ENCODE data around the gene H1-8. TPM values are rescaled to one million over a fixed set of nuclear protein-coding genes. Genes with fewer than 3 reads are reported as not detected.
A peak's percentile ranks its signal among the peaks of the same experiment; 100 is the strongest.
"Not testable (repeated sequence)": the region's sequence is repeated elsewhere in the genome, so short reads cannot be mapped to it uniquely, and the experiment has no call there.

The H1-8 gene
- total RNA-seq, 1 experiment from 2014 or later, result not detected

DNA sequence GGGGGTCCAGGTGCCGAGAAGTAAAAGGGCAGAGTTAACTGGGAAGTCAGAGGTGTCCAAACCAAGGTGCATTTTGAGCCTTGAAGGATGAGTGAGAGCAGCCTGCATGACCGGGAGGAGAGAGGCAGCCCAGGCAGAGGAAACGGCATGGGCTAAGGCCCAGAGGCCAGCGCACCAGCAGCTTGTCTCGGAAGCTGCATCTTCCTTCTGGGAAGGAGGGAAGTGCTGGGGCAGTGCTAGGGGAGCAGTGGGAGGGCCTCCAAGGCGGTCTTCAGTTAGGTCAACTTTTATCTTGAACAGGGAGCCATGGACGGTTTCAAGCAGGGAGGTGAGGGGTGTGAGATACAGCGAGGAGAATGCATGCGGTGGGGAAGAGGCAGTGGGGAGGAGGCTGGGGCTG lies 1.0 kb downstream of the H1-8 start:
- no peaks in the 10 kb centered on the region; the same call in 1 of the 2 replicates for H3K27me3 Mint-ChIP-seq (ENCODE audit: low read depth)
- peaks cover 14 to 19% of the 10 kb centered on the region in 2 experiments for H3K4me1 Mint-ChIP-seq
- Histone ChIP-seq H3K27ac (ENCODE audit: insufficient read length, low read depth, low read length) (no peak overlapping the region), H3K9ac (ENCODE audit: extremely low read depth, insufficient read length, low read length) (no peak overlapping the region), H4K91ac (ENCODE audit: insufficient read length, low read depth, low read length) (no peak overlapping the region), H3T11ph (ENCODE audit: low read length) (no peak overlapping the region), H2BK120ac (ENCODE audit: low read depth, low read length, poor library complexity, severe bottlenecking) (no peak overlapping the region), H2BK20ac (ENCODE audit: low read depth, low read length, poor library complexity, severe bottlenecking) (no peak overlapping the region), H2AFZ (ENCODE audit: low read length) (no peak overlapping the region), H3K56ac (ENCODE audit: insufficient read length, low read depth, low read length) (no peak overlapping the region), H2BK15ac (ENCODE audit: low read depth, low read length) (no peak overlapping the region), H3K9me3 (ENCODE audit: control insufficient read depth, low read depth, low read length) (no peaks in the 10 kb centered on the region), H4K8ac (replicated peaks; ENCODE audit: insufficient read length, low read depth, low read length) (no peak overlapping the region), H3K79me1 (ENCODE audit: insufficient read depth, low read depth, low read length, poor library complexity, severe bottlenecking) (no peaks in the 10 kb centered on the region), H3K27me3 (ENCODE audit: insufficient read depth, low read length) (no peaks in the 10 kb centered on the region; the same call in 1 of the 2 replicates), H2BK12ac (ENCODE audit: insufficient read length, low read depth, low read length) (no peak overlapping the region), H3K4me1 (ENCODE audit: insufficient read depth, low read length) (no peaks in the 10 kb centered on the region; the same call in 1 of the 2 replicates), H3K14ac (ENCODE audit: insufficient read depth, low read length) (no peak overlapping the region), H4K5ac (ENCODE audit: insufficient read length, low read depth, low read length) (no peak overlapping the region), H2BK5ac (ENCODE audit: insufficient read length, low read length) (no peak overlapping the region), H2AK5ac (ENCODE audit: insufficient read length, low read length) (no peak overlapping the region), H3K79me2 (ENCODE audit: insufficient read depth, low read length) (no peaks in the 10 kb centered on the region), H3K18ac (ENCODE audit: insufficient read length, low read depth, low read length) (no peak overlapping the region), H3K23ac (ENCODE audit: insufficient read length, low read depth, low read length) (no peak overlapping the region), H3K4me2 (ENCODE audit: insufficient read depth, insufficient read length, low read length) (no peak overlapping the region), H4K20me1 (ENCODE audit: control insufficient read depth, insufficient read depth, insufficient read length) (no peaks in the 10 kb centered on the region), H3K23me2 (ENCODE audit: insufficient read length, low read depth, low read length, poor library complexity, severe bottlenecking) (no peaks in the 10 kb centered on the region), H3K4ac (ENCODE audit: low read depth, low read length) (no peak overlapping the region)
- no CpG with 5 or more reads among the region's 9 CpGs for WGBS (ENCODE audit: extremely low coverage, insufficient read length, low lambda C conversion rate)
- TF ChIP-seq, protein P1, sequence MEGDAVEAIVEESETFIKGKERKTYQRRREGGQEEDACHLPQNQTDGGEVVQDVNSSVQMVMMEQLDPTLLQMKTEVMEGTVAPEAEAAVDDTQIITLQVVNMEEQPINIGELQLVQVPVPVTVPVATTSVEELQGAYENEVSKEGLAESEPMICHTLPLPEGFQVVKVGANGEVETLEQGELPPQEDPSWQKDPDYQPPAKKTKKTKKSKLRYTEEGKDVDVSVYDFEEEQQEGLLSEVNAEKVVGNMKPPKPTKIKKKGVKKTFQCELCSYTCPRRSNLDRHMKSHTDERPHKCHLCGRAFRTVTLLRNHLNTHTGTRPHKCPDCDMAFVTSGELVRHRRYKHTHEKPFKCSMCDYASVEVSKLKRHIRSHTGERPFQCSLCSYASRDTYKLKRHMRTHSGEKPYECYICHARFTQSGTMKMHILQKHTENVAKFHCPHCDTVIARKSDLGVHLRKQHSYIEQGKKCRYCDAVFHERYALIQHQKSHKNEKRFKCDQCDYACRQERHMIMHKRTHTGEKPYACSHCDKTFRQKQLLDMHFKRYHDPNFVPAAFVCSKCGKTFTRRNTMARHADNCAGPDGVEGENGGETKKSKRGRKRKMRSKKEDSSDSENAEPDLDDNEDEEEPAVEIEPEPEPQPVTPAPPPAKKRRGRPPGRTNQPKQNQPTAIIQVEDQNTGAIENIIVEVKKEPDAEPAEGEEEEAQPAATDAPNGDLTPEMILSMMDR (conservative IDR thresholded peaks at IDR 0.05), result no peak
- H3K36me3 Mint-ChIP-seq (ENCODE audit: insufficient read depth in 1 of 3, low read depth in 3 of 3), result no peaks in the 10 kb centered on the region
- H3K4me3 Mint-ChIP-seq, result no peak overlapping the region
- 0 out of 5 replicates have a peak, but pooled peaks cover 0 to 3% of the 10 kb centered on the region in 2 experiments for H3K9me3 Mint-ChIP-seq
- H3K27ac Mint-ChIP-seq, result peak overlapping the region in 1 of 3 experiments; percentile 5; a peak in 4 of 7 replicates
- no peak for DNase-seq

- not testable (repeated sequence) for H2AFZ ChIP-seq (ENCODE audit: low read length); H3K4me1 ChIP-seq (ENCODE audit: insufficient read depth, low read length); H2BK12ac ChIP-seq (ENCODE audit: insufficient read length, low read depth, low read length); H3K23ac ChIP-seq (ENCODE audit: insufficient read length, low read depth, low read length); H3K27ac Mint-ChIP-seq; H3K36me3 Mint-ChIP-seq (ENCODE audit: insufficient read depth in 1 of 3, low read depth in 3 of 3); H4K20me1 ChIP-seq (ENCODE audit: control insufficient read depth, insufficient read depth, insufficient read length); DNase-seq; H3K27me3 Mint-ChIP-seq (ENCODE audit: low read depth); H3K14ac ChIP-seq (ENCODE audit: insufficient read depth, low read length); H4K91ac ChIP-seq (ENCODE audit: insufficient read length, low read depth, low read length); H3K4me2 ChIP-seq (ENCODE audit: insufficient read depth, insufficient read length, low read length); H3K18ac ChIP-seq (ENCODE audit: insufficient read length, low read depth, low read length); H3K23me2 ChIP-seq (ENCODE audit: insufficient read length, low read depth, low read length, poor library complexity, severe bottlenecking); H2BK120ac ChIP-seq (ENCODE audit: low read depth, low read length, poor library complexity, severe bottlenecking); H3K56ac ChIP-seq (ENCODE audit: insufficient read length, low read depth, low read length); H3K9ac ChIP-seq (ENCODE audit: extremely low read depth, insufficient read length, low read length); H3K9me3 ChIP-seq (ENCODE audit: control insufficient read depth, low read depth, low read length); H4K5ac ChIP-seq (ENCODE audit: insufficient read length, low read depth, low read length); H2BK5ac ChIP-seq (ENCODE audit: insufficient read length, low read length); H3K27me3 ChIP-seq (ENCODE audit: insufficient read depth, low read length); H2BK20ac ChIP-seq (ENCODE audit: low read depth, low read length, poor library complexity, severe bottlenecking); H3K9me3 Mint-ChIP-seq; H3T11ph ChIP-seq (ENCODE audit: low read length); H3K4ac ChIP-seq (ENCODE audit: low read depth, low read length); H2AK5ac ChIP-seq (ENCODE audit: insufficient read length, low read length); H3K79me2 ChIP-seq (ENCODE audit: insufficient read depth, low read length); H3K27ac ChIP-seq (ENCODE audit: insufficient read length, low read depth, low read length); H2BK15ac ChIP-seq (ENCODE audit: low read depth, low read length); H3K4me3 Mint-ChIP-seq; H3K79me1 ChIP-seq (ENCODE audit: insufficient read depth, low read depth, low read length, poor library complexity, severe bottlenecking); H4K8ac ChIP-seq (replicated peaks; ENCODE audit: insufficient read length, low read depth, low read length)
- WGBS (ENCODE audit: extremely low coverage, insufficient read length, low lambda C conversion rate), result no CpG with 5 or more reads among the region's 3 CpGs
- peaks cover 5 to 14% of the 10 kb centered on the region in 2 experiments for H3K4me1 Mint-ChIP-seq
These were observed 3.0 kb downstream of the H1-8 start for GRCh38 chr3:129545951-129546350.

Data from H9 (cell line).